ENCODE data around the gene TMEM101.
"Not testable (repeated sequence)": the region's sequence is repeated elsewhere in the genome, so short reads cannot be mapped to it uniquely, and the experiment has no call there.

Gene TMEM101

DNA sequence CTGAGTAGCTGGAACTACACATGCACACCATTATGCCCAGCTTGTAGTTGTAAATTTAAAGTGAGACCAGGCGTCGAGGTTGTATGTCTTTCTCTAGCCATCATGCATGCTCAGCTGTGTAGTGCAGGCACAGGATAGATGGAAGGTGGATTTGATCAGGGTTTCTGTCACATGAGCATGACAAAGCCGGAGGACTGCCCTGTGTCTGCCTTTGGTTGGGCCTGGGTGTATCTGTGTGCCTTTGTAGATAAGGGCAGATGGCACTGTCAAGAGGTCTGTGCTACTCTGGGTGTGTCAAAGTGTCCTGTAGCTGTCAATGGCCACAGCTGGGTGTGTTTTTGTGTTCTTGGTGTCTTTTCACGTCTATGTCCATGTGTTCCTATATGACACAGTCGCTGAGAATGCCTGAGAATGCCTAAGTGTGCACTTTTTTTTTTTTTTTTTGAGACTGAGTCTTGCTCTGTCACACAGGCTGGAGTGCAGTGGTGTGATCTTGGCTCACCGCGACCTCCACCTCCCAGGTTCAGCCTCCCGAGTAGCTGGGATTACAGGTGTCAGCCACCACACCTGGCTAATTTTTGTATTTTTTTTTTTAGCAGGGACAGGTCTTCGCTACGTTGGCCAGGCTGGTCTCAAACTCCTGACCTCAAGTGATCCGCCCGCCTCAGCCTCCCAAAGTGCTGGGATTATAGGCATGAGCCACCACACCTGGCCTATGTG is 14.5 kb downstream of the TMEM101 start:
- no peak for DNase-seq

- no peak for DNase-seq
These were observed 15.7 kb downstream of the TMEM101 start for GRCh38 chr17:43999024-43999423.

- no peak for DNase-seq
These were observed 16.2 kb downstream of the TMEM101 start for GRCh38 chr17:43998552-43998951.

GRCh38 chr17:43997180-43997579 is 17.6 kb downstream of the TMEM101 start:
- not testable (repeated sequence) for DNase-seq

- DNase-seq, result no peak
These were observed 19.7 kb downstream of the TMEM101 start for GRCh38 chr17:43995150-43995471.

DNA sequence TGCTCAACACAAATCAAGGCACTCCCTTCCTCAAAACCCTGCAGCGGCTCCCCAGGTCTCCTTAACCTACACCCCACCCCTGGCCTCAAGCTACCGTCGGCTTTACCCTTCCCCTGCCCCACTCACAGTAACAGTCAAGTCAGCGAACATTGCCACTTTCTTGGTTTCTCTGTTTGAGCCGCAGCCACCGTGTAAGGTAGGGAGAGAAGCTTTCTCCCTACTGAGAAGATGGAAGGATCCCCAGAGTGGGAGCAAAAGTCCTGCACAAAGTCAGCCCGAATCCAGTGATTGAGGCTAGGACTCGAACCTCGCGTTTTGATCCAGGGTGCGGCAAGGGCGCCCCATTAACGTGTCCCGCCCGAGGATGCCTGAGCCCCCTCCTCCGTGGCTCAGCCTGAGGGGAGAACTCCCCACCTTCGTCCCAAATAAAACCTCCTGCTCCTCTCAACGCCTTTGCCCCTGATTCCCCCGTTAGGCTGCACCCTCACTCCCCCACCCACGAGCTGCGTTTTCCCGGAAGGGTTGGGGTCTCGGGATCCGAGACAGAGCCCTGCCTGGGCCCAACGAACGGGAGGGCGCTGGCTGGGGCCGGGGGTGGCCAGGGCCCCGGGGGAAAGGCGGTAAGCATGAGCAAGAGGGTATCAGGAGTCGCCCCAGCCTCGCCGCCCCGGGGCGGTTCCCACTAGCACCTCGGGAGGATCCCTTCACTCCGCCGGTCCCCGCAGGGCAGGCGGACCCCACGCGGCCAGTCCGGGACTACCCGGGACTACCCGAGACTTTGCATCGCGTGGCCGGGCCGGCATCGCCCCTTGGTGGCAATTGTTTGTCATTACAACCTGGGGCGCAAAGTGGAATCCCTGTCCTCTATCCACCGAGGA is 20.3 kb downstream of the TMEM101 start:
- peak; percentile 71 for DNase-seq

DNA sequence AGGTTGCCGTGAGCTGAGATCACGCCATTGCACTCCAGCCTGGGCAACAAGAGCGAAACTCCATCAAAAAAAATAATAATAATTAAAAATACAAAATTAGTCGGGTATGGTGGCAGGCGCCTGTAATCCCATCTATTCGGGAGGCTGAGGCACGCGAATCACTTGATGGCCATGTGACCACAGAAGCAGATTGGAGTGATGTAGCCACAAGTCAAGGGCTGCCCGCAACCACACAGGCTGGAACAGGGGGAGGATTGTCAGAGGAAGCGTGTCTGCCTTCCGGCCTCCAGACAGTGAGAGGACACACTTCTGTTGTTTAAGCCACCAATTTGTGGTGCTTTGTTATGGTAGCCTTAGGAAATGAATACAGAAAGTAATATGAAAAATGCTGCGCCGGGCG is 22.1 kb downstream of the TMEM101 start:
- DNase-seq, result no peak

DNA sequence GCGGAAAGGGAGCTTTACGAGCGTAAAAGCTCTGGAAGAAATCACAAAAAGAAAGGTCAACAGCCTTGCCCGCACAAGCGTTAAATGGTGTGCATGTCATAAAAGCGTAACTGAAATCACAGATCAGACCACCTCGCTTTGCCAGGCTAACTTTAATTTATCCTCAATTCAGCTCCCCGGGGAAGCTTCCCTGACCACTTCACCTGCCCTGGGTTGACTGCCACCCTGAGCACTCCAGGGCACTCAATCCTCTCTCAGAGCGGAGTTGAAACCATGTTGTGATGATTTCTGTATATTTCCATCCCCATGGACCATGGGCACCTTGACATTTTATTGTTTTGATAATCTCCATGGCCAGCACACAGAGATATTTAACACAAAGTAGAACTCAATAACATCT is 26.5 kb downstream of the TMEM101 start:
- DNase-seq, result no peak

DNA sequence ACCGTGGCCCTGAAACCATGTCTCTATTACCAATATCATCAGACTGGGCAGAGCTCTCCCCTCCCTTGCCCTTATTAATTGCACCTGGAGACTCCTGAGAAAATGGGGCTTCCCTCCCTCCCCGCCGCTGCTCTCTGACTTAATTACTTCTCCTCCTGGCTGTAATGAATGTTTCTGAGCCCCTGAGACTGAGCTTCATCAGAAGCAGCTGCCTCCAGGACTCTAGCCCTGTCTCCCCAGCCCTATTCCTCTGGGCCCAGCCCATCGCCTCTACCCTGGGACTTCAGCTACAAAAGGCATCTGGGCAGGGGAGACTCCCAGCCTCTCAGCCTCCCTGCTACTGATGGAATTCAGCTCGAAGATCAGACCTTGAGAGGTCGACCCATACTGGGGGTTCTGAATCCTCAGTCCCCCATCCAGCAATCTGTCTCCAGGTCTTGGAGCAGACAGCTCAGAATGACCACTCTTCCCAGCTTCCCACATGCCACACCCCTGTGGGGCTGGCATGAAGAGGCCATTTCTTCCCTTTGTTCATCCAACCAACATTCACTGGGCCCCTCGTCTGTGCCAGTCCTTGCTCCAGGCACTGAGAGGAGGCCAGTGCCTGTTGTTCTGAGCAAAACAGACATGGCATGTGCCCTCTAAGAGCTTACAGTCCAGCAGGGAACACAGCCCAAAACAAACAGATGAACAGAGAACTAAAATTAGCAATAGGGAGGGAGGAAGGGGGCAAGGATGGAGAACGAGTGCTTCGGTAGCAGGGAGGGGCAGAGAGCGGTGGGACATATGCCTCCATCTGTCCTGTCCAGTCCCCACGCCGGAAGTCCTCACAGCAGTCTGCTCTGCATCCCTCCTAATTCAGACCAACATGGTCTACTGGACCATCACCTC is 27.4 kb downstream of the TMEM101 start:
- DNase-seq, result no peak

GRCh38 chr17:43986225-43986981 is 28.4 kb downstream of the TMEM101 start:
- no peak for DNase-seq

DNA sequence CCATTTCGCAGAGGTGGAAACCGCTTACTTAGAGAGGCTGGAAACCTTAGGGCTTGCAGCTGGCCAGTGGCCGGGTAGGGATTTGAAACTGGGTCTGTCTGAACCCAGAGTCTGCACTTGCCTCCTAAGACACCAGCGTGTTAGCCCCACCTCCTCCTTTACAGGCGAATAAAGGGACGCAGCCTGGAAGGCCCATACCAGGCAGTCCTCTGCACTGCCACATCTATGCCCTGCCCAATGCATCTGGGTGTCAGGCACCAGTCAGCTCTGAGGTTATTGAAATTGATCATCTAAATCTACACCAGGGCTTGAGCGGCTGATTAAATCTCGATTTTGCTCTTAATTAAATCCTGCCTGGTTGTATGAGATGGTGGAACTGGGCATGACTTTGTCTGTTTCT is 30.2 kb downstream of the TMEM101 start:
- DNase-seq, result no peak

GRCh38 chr17:43983515-43984411 is 31.0 kb downstream of the TMEM101 start:
- DNase-seq, result no peak

DNA sequence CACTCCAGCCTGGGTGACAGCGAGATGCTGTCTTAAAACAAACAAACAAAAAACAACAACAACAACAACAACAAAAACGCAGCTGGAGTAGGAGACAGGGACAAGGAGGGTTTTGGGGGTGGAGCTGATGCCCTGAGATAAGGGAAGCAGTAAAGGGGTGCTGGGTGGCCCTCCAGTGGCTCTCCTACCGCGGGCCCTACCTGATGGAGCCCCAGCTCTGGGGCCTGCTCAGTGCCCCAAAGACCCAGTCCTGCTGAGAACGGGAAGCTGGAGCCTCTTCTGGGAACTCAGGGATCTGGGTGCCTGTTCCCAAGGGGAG is 31.6 kb downstream of the TMEM101 start:
- DNase-seq, result no peak

GRCh38 chr17:43982171-43982570 is 32.6 kb downstream of the TMEM101 start:
- DNase-seq, result no peak

DNA sequence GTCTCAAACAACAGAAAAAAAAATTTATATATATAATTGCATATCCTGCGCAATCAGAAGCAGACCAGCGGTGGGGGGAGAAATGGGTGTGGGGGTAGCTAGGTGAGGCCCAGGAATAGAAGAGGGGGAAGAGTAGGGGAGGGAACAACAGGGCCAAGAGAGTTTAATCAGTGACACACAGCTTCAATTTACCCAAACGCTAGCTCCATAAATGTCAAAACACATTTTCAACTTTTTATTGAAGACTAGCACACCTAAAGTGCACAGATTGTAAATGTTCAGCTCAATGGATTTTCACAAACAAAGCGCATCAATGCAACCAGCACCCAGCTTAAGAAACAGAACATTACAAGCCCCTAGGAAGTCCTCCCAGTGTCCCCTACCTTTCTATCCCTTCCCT is 35.1 kb downstream of the TMEM101 start:
- no peak for DNase-seq

DNA sequence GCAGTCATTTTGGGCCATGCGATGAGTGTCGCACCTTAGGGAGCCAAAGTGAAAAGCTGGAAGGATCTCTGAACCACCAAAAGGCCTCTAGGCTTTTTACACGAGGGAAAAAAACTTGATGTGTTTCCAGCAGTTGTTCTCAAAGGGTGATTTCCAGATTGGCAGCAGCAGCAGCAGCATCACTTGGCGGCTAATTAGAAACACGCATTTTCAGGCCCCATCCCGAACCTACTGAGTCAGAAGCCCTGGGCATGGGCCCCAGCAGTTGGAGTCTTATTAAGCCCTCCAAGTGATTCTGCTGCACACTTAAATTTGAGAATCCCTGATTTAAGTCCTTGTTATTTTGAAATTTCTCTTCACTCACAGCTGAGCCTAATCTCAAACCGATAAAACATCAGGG is 35.8 kb downstream of the TMEM101 start:
- no peak for DNase-seq

DNA sequence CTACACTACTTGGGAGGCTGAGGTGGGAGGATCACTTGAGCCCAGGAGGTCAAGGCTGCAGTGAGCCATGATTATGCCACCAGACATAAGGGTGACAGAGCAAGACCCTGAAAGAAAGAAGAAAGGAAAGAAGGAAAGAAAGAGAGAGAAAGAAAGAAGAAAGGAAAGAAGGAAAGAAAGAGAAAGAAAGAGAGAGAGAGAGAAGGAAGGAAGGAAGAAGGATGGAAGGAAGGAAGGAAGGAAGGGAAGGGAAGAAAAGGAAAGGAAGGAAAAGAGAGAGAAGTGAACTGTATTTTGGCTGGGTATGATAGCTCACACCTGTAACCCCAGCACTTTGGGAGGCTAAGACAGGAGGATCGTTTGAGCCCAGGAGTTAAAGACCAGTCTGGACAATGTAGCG is 36.7 kb downstream of the TMEM101 start:
- DNase-seq, result no peak

DNA sequence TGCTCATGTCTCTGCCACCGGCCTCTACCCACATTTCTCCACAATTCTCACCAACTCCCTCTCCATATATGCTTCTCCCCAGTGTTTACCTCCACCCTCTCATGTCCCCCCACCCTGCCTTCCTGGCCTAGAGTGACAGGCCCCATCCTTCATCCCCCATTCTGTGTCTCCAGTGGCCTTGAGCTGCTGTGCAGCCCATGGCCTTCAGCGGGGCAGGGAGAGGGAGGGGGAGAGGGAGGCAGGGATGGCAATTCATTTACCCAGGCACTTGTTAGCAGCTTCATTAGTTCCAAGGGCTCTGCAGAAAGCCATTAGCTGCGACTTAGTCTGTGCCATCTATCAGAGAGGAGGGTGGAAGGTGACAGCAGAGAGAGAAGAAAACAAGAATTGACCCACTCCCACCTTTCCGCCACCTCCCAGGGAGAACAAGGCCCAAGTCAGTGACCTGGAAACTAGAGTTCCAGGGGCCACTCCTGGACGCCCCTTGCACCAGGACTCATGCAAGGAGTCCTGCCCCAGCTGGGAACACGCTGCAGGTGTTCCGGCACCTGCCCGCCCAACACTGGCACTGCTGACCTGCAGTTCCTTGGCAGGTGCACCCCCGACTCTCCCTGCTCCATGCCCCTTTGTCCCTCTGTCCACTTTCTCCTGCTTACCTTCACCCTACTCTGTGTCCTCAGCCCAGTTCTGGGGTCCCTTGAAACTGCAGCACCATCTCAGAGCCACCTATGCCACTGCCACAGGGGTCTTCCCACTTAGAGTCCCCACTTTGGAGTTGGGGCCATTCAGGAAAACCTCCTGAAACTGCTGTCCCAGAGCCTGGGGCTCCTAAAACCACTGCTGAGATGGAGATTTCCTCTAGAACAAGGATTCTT is 37.6 kb downstream of the TMEM101 start:
- no peak for DNase-seq

DNA sequence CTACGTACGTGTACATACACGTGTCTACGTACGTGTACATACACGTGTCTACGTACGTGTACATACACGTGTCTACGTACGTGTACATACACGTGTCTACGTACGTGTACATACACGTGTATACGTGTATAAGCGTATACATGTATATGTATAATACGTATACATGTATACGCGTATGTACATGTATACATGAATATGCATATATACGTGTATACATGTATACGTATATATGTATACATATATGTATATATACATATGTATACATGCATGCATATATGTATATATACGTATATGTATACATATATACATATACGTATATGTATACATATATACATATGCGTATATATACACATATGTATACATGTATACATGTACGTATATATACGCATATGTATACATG is 38.9 kb downstream of the TMEM101 start:
- no peak for DNase-seq

DNA sequence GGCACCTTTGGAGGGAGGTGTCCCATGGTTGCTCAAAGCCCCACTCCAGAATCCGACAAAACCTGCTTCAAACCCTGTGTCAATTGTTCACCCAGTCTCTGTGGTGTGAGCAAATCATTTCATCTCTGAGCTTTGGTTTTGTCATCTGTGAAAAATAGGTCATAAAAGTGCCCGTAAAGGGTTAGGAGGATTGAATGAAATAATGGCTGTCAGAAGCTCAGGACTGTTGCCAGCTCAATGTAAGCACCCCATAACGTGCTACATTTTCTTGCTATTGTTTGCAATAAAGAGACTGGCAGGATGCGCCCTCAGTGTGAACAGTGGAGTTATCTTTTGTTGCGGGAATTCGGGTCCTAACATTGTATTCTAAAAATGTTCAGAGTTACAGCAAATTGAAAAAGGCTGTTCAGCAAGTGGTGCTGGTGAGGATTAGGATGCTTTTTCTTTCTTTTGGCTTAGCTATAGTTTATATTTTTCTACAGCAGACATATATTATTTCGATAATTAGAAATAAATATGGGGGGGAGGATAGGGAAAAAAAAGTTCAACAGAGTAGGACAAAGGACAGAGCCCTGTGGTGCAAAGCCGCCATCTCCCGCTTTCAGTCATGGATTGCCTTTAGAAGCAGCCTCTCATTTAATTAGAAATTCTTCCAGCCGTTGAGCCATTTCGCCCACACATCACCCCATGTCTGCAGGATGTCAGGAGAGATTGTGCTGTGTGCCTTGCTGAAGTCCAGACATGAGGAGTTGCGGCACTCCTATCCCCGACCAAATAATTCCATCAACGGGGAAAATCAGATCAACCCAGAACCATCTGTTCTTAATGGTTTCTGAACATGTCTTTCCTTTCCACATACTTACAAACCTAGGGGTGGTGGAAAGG is 40.1 kb downstream of the TMEM101 start:
- DNase-seq, result no peak
